Activated naive CD8-positive, alpha-beta T cell treated with anti-CD3 and anti-CD28 coated beads for 36 hours (primary cell): ENCODE results near the gene FRZB. TPM values are rescaled to one million over a fixed set of nuclear protein-coding genes. Genes with fewer than 3 reads are reported as not detected.
"Not testable (repeated sequence)": the region's sequence is repeated elsewhere in the genome, so short reads cannot be mapped to it uniquely, and the experiment has no call there.

Experiments used
- DNase-seq: peaks from one replicate; pipeline ENCODE4 v3.0.0; 2021
- H3K27ac Mint-ChIP-seq: one replicate; pipeline ENCODE4 v1.8.0; 2022; ENCODE audit warnings: mild to moderate bottlenecking, moderate library complexity, mixed read lengths
- H3K27me3 Mint-ChIP-seq: one replicate; pipeline ENCODE4 v1.8.0; 2022; ENCODE audit warnings: mild to moderate bottlenecking, mixed read lengths
- H3K36me3 Mint-ChIP-seq: one replicate; pipeline ENCODE4 v1.8.0; 2021; ENCODE audit warnings: mild to moderate bottlenecking, mixed read lengths
- H3K4me1 Mint-ChIP-seq: one replicate; pipeline ENCODE4 v1.8.0; 2021; ENCODE audit warnings: mixed read lengths
- H3K4me3 Mint-ChIP-seq: one replicate; pipeline ENCODE4 v1.8.0; 2022; ENCODE audit warnings: mild to moderate bottlenecking, moderate library complexity, mixed read lengths
- H3K9me3 Mint-ChIP-seq: one replicate; pipeline ENCODE4 v1.8.0; 2022; ENCODE audit warnings: mixed read lengths
- total RNA-seq, 2 experiments: library from RNA; stranded (reverse); gene quantifications; one replicate each; pipeline ENCODE4 v1.2.3, GENCODE V29; 2021

The FRZB gene
- total RNA-seq, 2 experiments from 2014 or later: not detected

GRCh38 chr2:182895798-182896197, 29.4 kb upstream of the FRZB start:
- H3K27ac Mint-ChIP-seq: no peak overlapping the region

GRCh38 chr2:182895169-182895568, 28.7 kb upstream of the FRZB start:
- Mint-ChIP-seq H3K4me3 (no peak overlapping the region), H3K27me3 (peaks cover 12% of the 10 kb centered on the region), H3K27ac (no peak overlapping the region), H3K4me1 (no peaks in the 10 kb centered on the region), H3K9me3 (no peaks in the 10 kb centered on the region), H3K36me3 (no peaks in the 10 kb centered on the region)
- no peak for DNase-seq

More at GRCh38 chr2:182895798-182896197, 29.4 kb upstream of the FRZB start:
- H3K9me3 Mint-ChIP-seq: no peaks in the 10 kb centered on the region
- no peak overlapping the region for H3K4me3 Mint-ChIP-seq
- H3K27me3 Mint-ChIP-seq: peaks cover 12% of the 10 kb centered on the region
- no peaks in the 10 kb centered on the region for H3K36me3 Mint-ChIP-seq
- H3K4me1 Mint-ChIP-seq: no peaks in the 10 kb centered on the region
- no peak for DNase-seq

GRCh38 chr2:182894174-182894573, 27.7 kb upstream of the FRZB start:
- DNase-seq: no peak
- Mint-ChIP-seq H3K4me1 (no peaks in the 10 kb centered on the region), H3K9me3 (no peaks in the 10 kb centered on the region), H3K27ac (no peak overlapping the region), H3K27me3 (peaks cover 15% of the 10 kb centered on the region), H3K36me3 (no peaks in the 10 kb centered on the region), H3K4me3 (no peak overlapping the region)

GRCh38 chr2:182893666-182894065, 27.2 kb upstream of the FRZB start:
- no peak overlapping the region for H3K27ac Mint-ChIP-seq
- no peaks in the 10 kb centered on the region for H3K9me3 Mint-ChIP-seq
- H3K36me3 Mint-ChIP-seq: no peaks in the 10 kb centered on the region
- H3K27me3 Mint-ChIP-seq: peaks cover 15% of the 10 kb centered on the region
- no peak for DNase-seq
- H3K4me3 Mint-ChIP-seq: no peak overlapping the region
- no peaks in the 10 kb centered on the region for H3K4me1 Mint-ChIP-seq

GRCh38 chr2:182893035-182893434, 26.6 kb upstream of the FRZB start:
- not testable (repeated sequence) for H3K36me3 Mint-ChIP-seq, H3K4me3 Mint-ChIP-seq, H3K4me1 Mint-ChIP-seq, DNase-seq, H3K27ac Mint-ChIP-seq, H3K9me3 Mint-ChIP-seq
- H3K27me3 Mint-ChIP-seq: peaks cover 15% of the 10 kb centered on the region

- Mint-ChIP-seq H3K4me3 (no peak overlapping the region), H3K9me3 (no peaks in the 10 kb centered on the region), H3K36me3 (no peaks in the 10 kb centered on the region), H3K27ac (no peak overlapping the region), H3K4me1 (no peaks in the 10 kb centered on the region), H3K27me3 (peaks cover 8% of the 10 kb centered on the region)
- no peak for DNase-seq
Observed at GRCh38 chr2:182891611-182892010, 25.2 kb upstream of the FRZB start.

GRCh38 chr2:182890773-182891378, 24.4 kb upstream of the FRZB start:
- Mint-ChIP-seq H3K27ac (no peak overlapping the region), H3K4me3 (no peak overlapping the region), H3K4me1 (no peaks in the 10 kb centered on the region), H3K36me3 (no peaks in the 10 kb centered on the region), H3K27me3 (peaks cover 8% of the 10 kb centered on the region), H3K9me3 (no peaks in the 10 kb centered on the region)
- no peak for DNase-seq

GRCh38 chr2:182890305-182890704, 23.9 kb upstream of the FRZB start:
- peaks cover 5% of the 10 kb centered on the region for H3K27me3 Mint-ChIP-seq
- H3K36me3 Mint-ChIP-seq: no peaks in the 10 kb centered on the region
- no peak overlapping the region for H3K27ac Mint-ChIP-seq
- H3K4me3 Mint-ChIP-seq: no peak overlapping the region
- no peaks in the 10 kb centered on the region for H3K4me1 Mint-ChIP-seq
- no peaks in the 10 kb centered on the region for H3K9me3 Mint-ChIP-seq
- DNase-seq: no peak

- Mint-ChIP-seq H3K36me3 (no peaks in the 10 kb centered on the region), H3K9me3 (no peaks in the 10 kb centered on the region), H3K27ac (no peak overlapping the region), H3K27me3 (peaks cover 3% of the 10 kb centered on the region), H3K4me1 (no peaks in the 10 kb centered on the region), H3K4me3 (no peak overlapping the region)
- DNase-seq: no peak
Observed at GRCh38 chr2:182887753-182888415, 21.4 kb upstream of the FRZB start.

- H3K9me3 Mint-ChIP-seq: no peaks in the 10 kb centered on the region
- H3K4me1 Mint-ChIP-seq: no peaks in the 10 kb centered on the region
- H3K27ac Mint-ChIP-seq: no peak overlapping the region
- no peak for DNase-seq
- H3K27me3 Mint-ChIP-seq: peaks cover 3% of the 10 kb centered on the region
- no peaks in the 10 kb centered on the region for H3K36me3 Mint-ChIP-seq
- no peak overlapping the region for H3K4me3 Mint-ChIP-seq
Observed at GRCh38 chr2:182887093-182887492, 20.7 kb upstream of the FRZB start.

GRCh38 chr2:182885771-182886170, 19.3 kb upstream of the FRZB start:
- DNase-seq: no peak
- Mint-ChIP-seq H3K4me1 (no peaks in the 10 kb centered on the region), H3K4me3 (no peak overlapping the region), H3K27ac (no peak overlapping the region), H3K9me3 (no peaks in the 10 kb centered on the region), H3K36me3 (no peaks in the 10 kb centered on the region), H3K27me3 (peaks cover 3% of the 10 kb centered on the region)

GRCh38 chr2:182883451-182883850, 17.0 kb upstream of the FRZB start:
- DNase-seq: no peak
- Mint-ChIP-seq H3K36me3 (no peaks in the 10 kb centered on the region), H3K4me3 (no peak overlapping the region), H3K27ac (no peak overlapping the region), H3K4me1 (no peaks in the 10 kb centered on the region), H3K9me3 (peaks cover 5% of the 10 kb centered on the region), H3K27me3 (no peaks in the 10 kb centered on the region)

- not testable (repeated sequence) for H3K27me3 Mint-ChIP-seq, H3K4me1 Mint-ChIP-seq
- H3K9me3 Mint-ChIP-seq: peaks cover 14% of the 10 kb centered on the region
Observed at GRCh38 chr2:182880100-182880499, 13.7 kb upstream of the FRZB start.

GRCh38 chr2:182876653-182877052, 10.2 kb upstream of the FRZB start:
- H3K9me3 Mint-ChIP-seq: peaks cover 22% of the 10 kb centered on the region
- H3K27me3 Mint-ChIP-seq, DNase-seq, H3K4me3 Mint-ChIP-seq, H3K27ac Mint-ChIP-seq, H3K36me3 Mint-ChIP-seq, H3K4me1 Mint-ChIP-seq: not testable (repeated sequence)

More at GRCh38 chr2:182880100-182880499, 13.7 kb upstream of the FRZB start:
- not testable (repeated sequence) for H3K4me3 Mint-ChIP-seq, H3K36me3 Mint-ChIP-seq, H3K27ac Mint-ChIP-seq, DNase-seq

GRCh38 chr2:182870227-182870626, 3.8 kb upstream of the FRZB start:
- H3K36me3 Mint-ChIP-seq: no peaks in the 10 kb centered on the region
- peaks cover 9% of the 10 kb centered on the region for H3K9me3 Mint-ChIP-seq
- peaks cover 69% of the 10 kb centered on the region for H3K27me3 Mint-ChIP-seq
- DNase-seq: peak; percentile 4
- no peak overlapping the region for H3K4me3 Mint-ChIP-seq
- peaks cover 10% of the 10 kb centered on the region for H3K4me1 Mint-ChIP-seq
- no peak overlapping the region for H3K27ac Mint-ChIP-seq
